OCI-LY1 (cell line): Measurements from ENCODE around the gene RAB29.

Experiments
- H2AFZ ChIP-seq: fragments of 200-600 bp; sonication (generic), shearing (Covaris generic); 2 replicates; pipeline ENCODE4 v1.6.0; 2014; ENCODE audit warnings: antibody characterized with exemption, mild to moderate bottlenecking, low read length
- H3F3A ChIP-seq: fragments of 200-600 bp; sonication (generic), shearing (Covaris generic); 2 replicates; pipeline ENCODE4 v1.6.0; 2014; ENCODE audit warnings: mild to moderate bottlenecking, antibody characterized with exemption, low read length, moderate library complexity; ENCODE audit not compliant: insufficient read depth
- H3K27ac ChIP-seq: fragments of 200-600 bp; sonication (generic); 2 replicates; pipeline ENCODE4 v1.5.1; 2014; ENCODE audit warnings: low read length, mixed run types, mild to moderate bottlenecking, low read depth; ENCODE audit not compliant: poor library complexity, severe bottlenecking
- H3K27me3 ChIP-seq: fragments of 200-600 bp; sonication (generic); 2 replicates; pipeline ENCODE4 v1.6.0; 2014; ENCODE audit warnings: antibody characterized with exemption, mild to moderate bottlenecking, low read length, moderate library complexity; ENCODE audit not compliant: insufficient read depth
- H3K36me3 ChIP-seq: fragments of 200-600 bp; sonication (generic); 2 replicates; pipeline ENCODE4 v1.6.1; 2014; ENCODE audit warnings: mild to moderate bottlenecking, antibody characterized with exemption, low read length, moderate library complexity, mixed read lengths; ENCODE audit not compliant: insufficient read depth
- H3K4me1 ChIP-seq: fragments of 200-600 bp; sonication (generic); 2 replicates; pipeline ENCODE4 v1.5.1; 2014; ENCODE audit warnings: mild to moderate bottlenecking, low read length, moderate library complexity; ENCODE audit not compliant: insufficient read depth, severe bottlenecking
- H3K4me2 ChIP-seq: fragments of 200-600 bp; sonication (generic), shearing (Covaris generic); 2 replicates; pipeline ENCODE4 v1.6.1; 2014; ENCODE audit warnings: low read length
- H3K4me3 ChIP-seq: fragments of 200-600 bp; sonication (generic); 2 replicates; pipeline ENCODE4 v1.5.1; 2014; ENCODE audit warnings: low read length, low read depth, mild to moderate bottlenecking, mixed read lengths; ENCODE audit not compliant: poor library complexity, severe bottlenecking
- H3K79me2 ChIP-seq: fragments of 200-600 bp; shearing (Covaris generic); 2 replicates; pipeline ENCODE4 v1.6.1; 2016; ENCODE audit warnings: mixed run types, low read length, mixed read lengths; ENCODE audit not compliant: insufficient read depth
- H3K9ac ChIP-seq: fragments of 200-600 bp; sonication (generic), shearing (Covaris generic); 2 replicates; pipeline ENCODE4 v1.6.1; 2014; ENCODE audit warnings: mild to moderate bottlenecking, low read length, mixed read lengths
- H3K9me2 ChIP-seq: fragments of 200-600 bp; sonication (generic), shearing (Covaris generic); 2 replicates; pipeline ENCODE4 v1.6.1; 2014; ENCODE audit warnings: low read depth, mild to moderate bottlenecking, low read length, mixed read lengths
- H3K9me3 ChIP-seq: fragments of 200-600 bp; shearing (Covaris generic); 2 replicates; pipeline ENCODE4 v1.6.1; 2014; ENCODE audit warnings: low read length, mixed read lengths
- H4K20me1 ChIP-seq: fragments of 200-600 bp; sonication (generic), shearing (Covaris generic); 2 replicates; pipeline ENCODE4 v1.6.0; 2016; ENCODE audit warnings: mild to moderate bottlenecking, low read length; ENCODE audit not compliant: insufficient read depth
- EZH2 ChIP-seq: fragments of 200-600 bp; sonication (generic), shearing (Covaris generic); IDR thresholded peaks from 2 replicates; pipeline ENCODE4 v1.8.0; 2017; ENCODE audit warnings: borderline replicate concordance, mixed run types, mild to moderate bottlenecking, antibody characterized with exemption, low read length, moderate library complexity, mixed read lengths
- TF ChIP-seq, protein P1 (sequence below): fragments of 200-600 bp; sonication (generic), shearing (Covaris generic); IDR thresholded peaks from 2 replicates; pipeline ENCODE4 v1.5.1; 2017; ENCODE audit warnings: mild to moderate bottlenecking, antibody characterized with exemption, low read length, moderate library complexity, mixed read lengths

The RAB29 gene

DNA sequence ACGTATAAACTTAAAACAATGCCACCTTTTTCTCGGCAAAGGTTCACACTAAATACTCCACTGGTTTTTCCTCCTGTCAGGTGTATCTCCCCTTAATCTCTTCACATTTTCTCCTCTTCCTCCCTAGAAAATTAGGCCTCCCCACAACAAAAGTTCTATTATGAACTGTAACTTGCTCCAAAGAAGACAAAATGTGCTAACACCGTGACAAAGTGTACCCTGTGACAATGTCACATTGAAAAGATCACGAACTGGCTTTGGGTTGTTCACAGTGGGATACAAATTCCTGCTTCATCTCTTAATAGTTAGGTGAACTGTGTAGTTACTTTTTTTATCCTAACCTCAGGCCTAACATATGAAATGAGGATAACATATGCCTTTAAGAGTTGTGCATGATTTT, 31.3 kb downstream of the RAB29 start:
- H3K9ac ChIP-seq: no peak overlapping the region
- H2AFZ ChIP-seq: no peak overlapping the region
- H3K9me3 ChIP-seq: no peaks in the 10 kb centered on the region
- H3K4me2 ChIP-seq: peak overlapping the region; percentile 41
- peaks cover 95% of the 10 kb centered on the region for H3K79me2 ChIP-seq
- H3F3A ChIP-seq: no peaks in the 10 kb centered on the region
- H3K27ac ChIP-seq: peak overlapping the region; percentile 9
- peaks cover 4% of the 10 kb centered on the region for H4K20me1 ChIP-seq
- H3K4me1 ChIP-seq: peaks cover 65% of the 10 kb centered on the region
- H3K4me3 ChIP-seq: no peak overlapping the region
- H3K36me3 ChIP-seq: peaks cover 65% of the 10 kb centered on the region
- TF ChIP-seq, protein P1, sequence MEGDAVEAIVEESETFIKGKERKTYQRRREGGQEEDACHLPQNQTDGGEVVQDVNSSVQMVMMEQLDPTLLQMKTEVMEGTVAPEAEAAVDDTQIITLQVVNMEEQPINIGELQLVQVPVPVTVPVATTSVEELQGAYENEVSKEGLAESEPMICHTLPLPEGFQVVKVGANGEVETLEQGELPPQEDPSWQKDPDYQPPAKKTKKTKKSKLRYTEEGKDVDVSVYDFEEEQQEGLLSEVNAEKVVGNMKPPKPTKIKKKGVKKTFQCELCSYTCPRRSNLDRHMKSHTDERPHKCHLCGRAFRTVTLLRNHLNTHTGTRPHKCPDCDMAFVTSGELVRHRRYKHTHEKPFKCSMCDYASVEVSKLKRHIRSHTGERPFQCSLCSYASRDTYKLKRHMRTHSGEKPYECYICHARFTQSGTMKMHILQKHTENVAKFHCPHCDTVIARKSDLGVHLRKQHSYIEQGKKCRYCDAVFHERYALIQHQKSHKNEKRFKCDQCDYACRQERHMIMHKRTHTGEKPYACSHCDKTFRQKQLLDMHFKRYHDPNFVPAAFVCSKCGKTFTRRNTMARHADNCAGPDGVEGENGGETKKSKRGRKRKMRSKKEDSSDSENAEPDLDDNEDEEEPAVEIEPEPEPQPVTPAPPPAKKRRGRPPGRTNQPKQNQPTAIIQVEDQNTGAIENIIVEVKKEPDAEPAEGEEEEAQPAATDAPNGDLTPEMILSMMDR: no peak
- H3K9me2 ChIP-seq: no peaks in the 10 kb centered on the region
- no peaks in the 10 kb centered on the region for H3K27me3 ChIP-seq

- no peaks in the 10 kb centered on the region for H3K9me2 ChIP-seq
- H4K20me1 ChIP-seq: no peaks in the 10 kb centered on the region
- H3K36me3 ChIP-seq: peaks cover 56% of the 10 kb centered on the region
- no peak overlapping the region for H3K4me3 ChIP-seq
- TF ChIP-seq EZH2: no peak
- TF ChIP-seq, protein P1: no peak
- H2AFZ ChIP-seq: no peak overlapping the region
- no peaks in the 10 kb centered on the region for H3F3A ChIP-seq
- peak overlapping the region; percentile 22 for H3K27ac ChIP-seq
- peaks cover 95% of the 10 kb centered on the region for H3K79me2 ChIP-seq
- H3K27me3 ChIP-seq: no peaks in the 10 kb centered on the region
- no peaks in the 10 kb centered on the region for H3K9me3 ChIP-seq
- H3K4me2 ChIP-seq: no peak overlapping the region
- no peak overlapping the region for H3K9ac ChIP-seq
- H3K4me1 ChIP-seq: peaks cover 45% of the 10 kb centered on the region
Observed at GRCh38 chr1:205741681-205742080, 33.6 kb downstream of the RAB29 start.

DNA sequence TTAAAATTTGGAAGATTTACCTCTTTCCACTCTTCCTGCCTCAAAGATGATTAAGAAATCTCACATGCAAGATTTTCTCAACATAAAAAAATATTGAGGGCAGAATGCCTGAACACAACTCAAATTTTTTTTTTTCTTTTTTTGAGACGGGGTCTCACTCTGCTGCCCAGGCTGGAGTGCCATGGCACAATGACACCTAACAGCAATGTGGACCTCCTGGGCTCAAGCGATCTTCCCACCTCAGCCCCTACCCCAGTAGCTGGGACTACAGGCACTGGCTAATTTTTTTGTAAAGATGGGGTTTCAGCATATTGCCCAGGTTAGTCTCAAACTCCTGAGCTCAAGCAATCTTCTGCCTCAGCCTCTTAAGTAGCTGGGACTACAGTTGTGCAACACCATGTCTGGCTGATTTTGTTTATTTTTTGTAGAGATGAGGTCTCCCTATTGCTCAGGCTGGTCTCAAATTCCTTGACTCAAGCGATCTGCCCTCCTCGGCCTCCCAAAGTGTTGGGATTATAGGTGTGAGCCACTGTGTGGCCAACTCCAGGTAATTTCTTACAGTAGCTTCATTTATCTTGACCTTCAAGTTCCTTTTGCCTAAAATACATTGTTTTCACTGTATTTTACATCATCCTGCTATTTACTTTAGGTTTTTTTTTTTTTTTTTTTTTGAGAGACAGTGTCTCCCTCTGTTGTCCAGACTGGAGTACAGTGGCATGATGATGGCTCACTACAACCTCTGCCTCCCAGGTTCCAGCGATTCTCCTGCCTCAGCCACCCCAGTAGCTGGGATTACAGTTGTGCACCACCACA, 35.7 kb downstream of the RAB29 start:
- peaks cover 24% of the 10 kb centered on the region for H3K4me1 ChIP-seq
- H3K4me3 ChIP-seq: no peak overlapping the region
- H3K4me2 ChIP-seq: no peak overlapping the region
- no peak overlapping the region for H3K27ac ChIP-seq
- no peaks in the 10 kb centered on the region for H3K9me3 ChIP-seq
- no peaks in the 10 kb centered on the region for H3K27me3 ChIP-seq
- no peak overlapping the region for H3K9ac ChIP-seq
- no peaks in the 10 kb centered on the region for H3F3A ChIP-seq
- peaks cover 94% of the 10 kb centered on the region for H3K79me2 ChIP-seq
- no peak overlapping the region for H2AFZ ChIP-seq
- TF ChIP-seq, protein P1: no peak; the same call in 1 of the 2 replicates
- TF ChIP-seq EZH2: no peak
- H3K9me2 ChIP-seq: no peaks in the 10 kb centered on the region
- H4K20me1 ChIP-seq: no peaks in the 10 kb centered on the region
- peaks cover 53% of the 10 kb centered on the region for H3K36me3 ChIP-seq
